GM20000 (cell line): ENCODE data around the gene TARS3.

Experiments
- DNase-seq: peaks from one replicate; pipeline ENCODE4 v3.0.0; 2012; ENCODE audit warnings: low spot score
- TF ChIP-seq, protein P1 (sequence below): IDR thresholded peaks from 2 replicates; pipeline ENCODE4 v1.5.1; 2012; ENCODE audit warnings: mild to moderate bottlenecking, control low read depth; ENCODE audit errors: extremely low read depth, missing control alignments

Gene TARS3

DNA sequence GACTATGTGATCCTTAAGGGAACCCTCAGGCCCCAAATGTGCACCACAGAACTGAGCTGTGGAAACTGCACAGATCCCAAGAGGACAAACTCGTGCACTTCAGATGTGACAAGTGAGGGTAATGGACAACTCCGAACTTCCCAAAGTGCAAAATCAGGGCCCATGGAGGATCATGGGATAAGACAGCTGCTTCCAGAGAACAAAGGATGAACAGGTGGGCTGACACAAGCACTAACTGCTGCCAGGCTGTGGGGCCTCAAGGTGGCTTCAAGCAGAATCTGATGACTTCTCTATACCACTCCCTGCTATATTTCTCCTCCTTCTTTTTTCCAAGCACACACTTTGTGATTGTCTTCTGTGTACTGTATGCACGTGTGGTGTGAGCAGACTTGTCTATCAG is 5.4 kb downstream of the TARS3 start:
- TF ChIP-seq, protein P1, sequence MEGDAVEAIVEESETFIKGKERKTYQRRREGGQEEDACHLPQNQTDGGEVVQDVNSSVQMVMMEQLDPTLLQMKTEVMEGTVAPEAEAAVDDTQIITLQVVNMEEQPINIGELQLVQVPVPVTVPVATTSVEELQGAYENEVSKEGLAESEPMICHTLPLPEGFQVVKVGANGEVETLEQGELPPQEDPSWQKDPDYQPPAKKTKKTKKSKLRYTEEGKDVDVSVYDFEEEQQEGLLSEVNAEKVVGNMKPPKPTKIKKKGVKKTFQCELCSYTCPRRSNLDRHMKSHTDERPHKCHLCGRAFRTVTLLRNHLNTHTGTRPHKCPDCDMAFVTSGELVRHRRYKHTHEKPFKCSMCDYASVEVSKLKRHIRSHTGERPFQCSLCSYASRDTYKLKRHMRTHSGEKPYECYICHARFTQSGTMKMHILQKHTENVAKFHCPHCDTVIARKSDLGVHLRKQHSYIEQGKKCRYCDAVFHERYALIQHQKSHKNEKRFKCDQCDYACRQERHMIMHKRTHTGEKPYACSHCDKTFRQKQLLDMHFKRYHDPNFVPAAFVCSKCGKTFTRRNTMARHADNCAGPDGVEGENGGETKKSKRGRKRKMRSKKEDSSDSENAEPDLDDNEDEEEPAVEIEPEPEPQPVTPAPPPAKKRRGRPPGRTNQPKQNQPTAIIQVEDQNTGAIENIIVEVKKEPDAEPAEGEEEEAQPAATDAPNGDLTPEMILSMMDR: no peak
- DNase-seq: no peak

DNA sequence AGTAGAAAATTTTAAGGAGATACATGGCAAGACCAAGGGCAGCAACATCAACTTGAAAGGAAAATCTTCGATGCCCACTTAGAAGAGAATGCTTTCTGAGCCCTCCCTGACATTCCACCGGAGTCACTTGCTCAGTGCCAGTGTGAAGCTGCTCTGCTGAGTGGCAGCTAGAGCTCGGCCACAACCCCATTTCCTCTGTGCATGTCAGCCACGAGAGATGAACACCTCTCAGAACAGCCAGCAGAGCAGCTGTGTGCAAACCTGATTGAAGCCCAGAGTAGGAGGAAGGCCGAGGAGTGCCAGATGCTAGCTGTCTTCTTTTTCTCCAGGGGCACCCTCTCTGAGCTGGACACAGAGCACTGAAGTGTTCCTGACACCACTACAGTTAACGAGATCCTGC is 12.2 kb downstream of the TARS3 start:
- TF ChIP-seq, protein P1: no peak
- no peak for DNase-seq

DNA sequence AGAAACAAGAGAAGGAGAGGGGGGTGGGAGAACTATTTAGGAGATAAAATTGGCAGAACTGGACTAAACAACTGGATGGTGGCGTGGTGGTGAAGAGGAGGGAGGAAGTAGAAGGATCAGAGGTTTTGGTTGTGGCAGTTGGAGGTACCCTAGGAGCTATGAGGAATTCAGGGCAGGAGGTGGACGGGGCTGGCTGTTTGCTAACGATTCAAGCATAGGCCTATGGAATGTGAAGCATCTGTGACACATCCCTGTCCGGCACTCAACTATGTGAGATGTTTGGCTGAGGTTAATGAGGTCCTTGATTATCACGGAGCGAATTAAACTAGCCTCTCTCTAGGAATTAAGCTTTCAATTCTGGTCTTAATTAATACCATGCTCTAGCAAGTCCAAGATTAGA is 13.5 kb downstream of the TARS3 start:
- DNase-seq: no peak

DNA sequence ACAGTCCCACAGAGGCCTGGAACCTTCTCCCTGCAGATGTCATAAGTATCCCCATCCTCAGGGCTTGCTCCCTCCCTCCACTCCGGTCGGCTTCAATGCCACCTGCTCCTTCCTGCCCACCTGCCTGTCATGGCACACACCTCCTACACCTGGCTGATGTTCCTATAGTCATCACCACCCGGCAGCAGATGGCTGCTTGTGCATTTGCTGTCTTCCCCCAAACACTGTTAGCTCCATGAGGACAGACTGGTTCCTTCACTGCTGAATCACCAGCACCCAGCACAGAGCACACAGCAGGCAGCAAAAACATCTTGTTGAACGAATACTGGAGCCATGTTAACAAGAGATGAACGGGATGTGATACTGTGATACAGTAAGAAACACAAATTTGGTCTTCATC is 14.8 kb downstream of the TARS3 start:
- no peak for DNase-seq

More for the DNA sequence above, 13.5 kb downstream of the TARS3 start:
- TF ChIP-seq, protein P1: no peak

DNA sequence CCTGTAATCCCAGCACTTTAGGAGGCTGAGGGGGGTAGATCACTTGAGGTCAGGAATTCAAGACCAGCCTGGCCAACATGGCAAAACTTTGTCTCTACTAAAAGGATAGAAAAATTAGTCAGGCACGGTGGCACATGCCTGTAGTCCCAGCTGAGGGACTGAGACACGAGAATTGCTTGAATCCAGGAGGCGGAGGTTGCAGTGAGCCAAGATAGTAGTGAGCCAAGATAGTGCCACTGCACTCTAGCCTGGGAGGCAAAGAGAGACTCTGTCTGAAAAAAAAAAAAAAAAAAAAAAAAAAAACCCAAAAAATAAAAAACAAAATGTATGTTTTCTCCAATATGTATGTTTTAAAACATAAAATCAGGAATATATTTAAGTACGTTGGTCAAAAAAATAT is 16.3 kb downstream of the TARS3 start:
- DNase-seq: no peak
- TF ChIP-seq, protein P1: no peak

More for the DNA sequence above, 14.8 kb downstream of the TARS3 start:
- TF ChIP-seq, protein P1: no peak

DNA sequence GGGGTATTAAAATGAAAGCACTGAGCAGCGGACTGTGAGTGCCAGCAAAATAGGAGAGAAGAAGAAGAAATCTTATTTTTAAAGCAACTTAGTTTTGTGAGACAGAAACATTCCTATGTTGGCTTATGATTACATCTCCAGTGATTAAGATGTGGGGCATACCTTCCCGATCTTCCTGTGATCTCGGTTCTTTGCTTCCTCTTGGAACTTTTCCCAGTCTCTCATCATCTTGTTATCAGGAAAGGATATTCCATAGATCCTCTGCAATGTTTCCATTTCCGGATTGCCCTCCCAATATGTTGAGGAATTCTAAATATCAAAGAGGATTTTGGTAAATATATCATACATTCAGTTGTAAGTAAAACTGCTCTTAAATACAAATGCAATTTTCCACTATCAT is 22.2 kb downstream of the TARS3 start:
- no peak for DNase-seq
- TF ChIP-seq, protein P1: no peak

DNA sequence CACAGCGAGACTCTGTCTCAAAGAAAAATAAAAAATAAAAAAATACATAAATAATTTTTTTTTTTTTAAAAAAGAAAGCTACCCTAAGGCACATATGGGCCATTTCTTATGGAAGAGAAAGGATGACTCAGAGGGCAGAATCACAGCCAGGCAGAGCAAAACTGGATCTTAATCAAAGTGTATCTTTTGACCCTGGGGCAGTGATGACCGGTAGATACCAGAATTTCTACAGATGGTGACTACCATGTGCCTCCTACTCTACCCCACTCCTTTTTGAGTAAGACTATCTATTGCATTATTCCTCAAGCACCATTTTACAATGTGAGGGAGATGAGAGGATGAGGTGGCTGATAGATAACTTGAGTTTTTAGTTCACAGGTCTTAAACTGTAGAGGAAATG is 26.0 kb downstream of the TARS3 start:
- TF ChIP-seq, protein P1: no peak
- DNase-seq: no peak
